Mesothelial cell of epicardium (in vitro differentiated cells): ENCODE data around the gene MICAL2. TPM values are rescaled to one million over a fixed set of nuclear protein-coding genes. Genes with fewer than 3 reads are reported as not detected.

Experiments
- DNase-seq, 2 experiments: peaks; one replicate each; pipeline ENCODE4 v3.0.0; 2021; ENCODE audit warnings: low spot score in 2 of 2; ENCODE audit not compliant: unreplicated experiment in 2 of 2
- H3K27ac Mint-ChIP-seq: 2 replicates; pipeline ENCODE4 v1.8.0; 2021; ENCODE audit warnings: mixed read lengths
- H3K27me3 Mint-ChIP-seq: 2 replicates; pipeline ENCODE4 v1.8.0; 2021; ENCODE audit warnings: low read depth, mixed read lengths
- H3K36me3 Mint-ChIP-seq: 2 replicates; pipeline ENCODE4 v1.8.0; 2021; ENCODE audit warnings: mixed read lengths
- H3K4me1 Mint-ChIP-seq: 2 replicates; pipeline ENCODE4 v1.8.0; 2021; ENCODE audit warnings: mixed read lengths
- H3K4me3 Mint-ChIP-seq: 2 replicates; pipeline ENCODE4 v1.8.0; 2021; ENCODE audit warnings: mild to moderate bottlenecking, moderate library complexity, mixed read lengths
- H3K9me3 Mint-ChIP-seq: 2 replicates; pipeline ENCODE4 v1.8.0; 2021; ENCODE audit warnings: mixed read lengths
- total RNA-seq: library from RNA; stranded (reverse); gene quantifications from 3 replicates; pipeline ENCODE4 v1.2.1, GENCODE V29; 2021
- TF ChIP-seq, protein P1 (sequence below): fragments of 200-600 bp; sonication (generic); IDR thresholded peaks from one replicate; pipeline ENCODE4 v1.5.0; 2021; ENCODE audit warnings: antibody characterized with exemption; ENCODE audit not compliant: unreplicated experiment

The MICAL2 gene
- total RNA-seq, 1 donor from 2014 or later: 15.0 TPM

DNA sequence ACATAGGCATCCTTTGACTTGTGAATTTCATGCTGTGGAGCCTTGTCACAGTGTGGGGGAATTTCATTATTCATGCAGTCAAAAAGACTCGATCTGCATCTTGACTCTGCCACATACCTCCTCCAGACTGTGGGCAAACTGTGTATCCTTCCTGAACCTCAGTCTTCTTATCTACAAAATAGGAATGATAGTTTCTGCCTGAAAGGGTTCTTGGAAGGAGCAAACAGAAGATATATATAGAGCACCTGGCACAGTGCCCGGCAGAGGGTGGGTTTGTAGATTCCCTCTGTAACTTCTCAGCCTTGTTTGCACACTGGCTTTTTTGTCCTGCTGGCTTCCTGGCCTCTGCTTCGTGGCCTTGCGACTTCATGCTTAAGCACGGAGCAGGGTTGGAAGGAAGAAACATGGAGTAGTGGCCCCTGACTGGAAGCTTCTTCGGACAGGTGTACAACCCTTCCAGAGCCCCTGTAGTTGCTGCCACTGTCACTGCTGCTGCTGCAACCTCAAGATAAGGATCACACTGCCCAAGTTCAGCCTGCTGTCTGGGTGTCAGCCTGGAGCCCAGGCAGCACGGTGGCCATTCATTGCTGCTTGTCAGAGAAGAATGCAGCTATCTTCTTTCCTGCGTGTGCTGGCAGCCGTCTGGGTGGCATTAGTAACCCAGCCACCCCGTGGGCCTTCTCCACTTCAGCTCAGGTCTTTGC lies 106.4 kb downstream of the MICAL2 start:
- H3K36me3 Mint-ChIP-seq: no peaks in the 10 kb centered on the region
- TF ChIP-seq, protein P1, sequence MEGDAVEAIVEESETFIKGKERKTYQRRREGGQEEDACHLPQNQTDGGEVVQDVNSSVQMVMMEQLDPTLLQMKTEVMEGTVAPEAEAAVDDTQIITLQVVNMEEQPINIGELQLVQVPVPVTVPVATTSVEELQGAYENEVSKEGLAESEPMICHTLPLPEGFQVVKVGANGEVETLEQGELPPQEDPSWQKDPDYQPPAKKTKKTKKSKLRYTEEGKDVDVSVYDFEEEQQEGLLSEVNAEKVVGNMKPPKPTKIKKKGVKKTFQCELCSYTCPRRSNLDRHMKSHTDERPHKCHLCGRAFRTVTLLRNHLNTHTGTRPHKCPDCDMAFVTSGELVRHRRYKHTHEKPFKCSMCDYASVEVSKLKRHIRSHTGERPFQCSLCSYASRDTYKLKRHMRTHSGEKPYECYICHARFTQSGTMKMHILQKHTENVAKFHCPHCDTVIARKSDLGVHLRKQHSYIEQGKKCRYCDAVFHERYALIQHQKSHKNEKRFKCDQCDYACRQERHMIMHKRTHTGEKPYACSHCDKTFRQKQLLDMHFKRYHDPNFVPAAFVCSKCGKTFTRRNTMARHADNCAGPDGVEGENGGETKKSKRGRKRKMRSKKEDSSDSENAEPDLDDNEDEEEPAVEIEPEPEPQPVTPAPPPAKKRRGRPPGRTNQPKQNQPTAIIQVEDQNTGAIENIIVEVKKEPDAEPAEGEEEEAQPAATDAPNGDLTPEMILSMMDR: no peak
- DNase-seq: no peak
- H3K9me3 Mint-ChIP-seq: no peaks in the 10 kb centered on the region
- no peak overlapping the region for H3K4me3 Mint-ChIP-seq
- no peak overlapping the region for H3K27ac Mint-ChIP-seq
- peaks cover 4% of the 10 kb centered on the region for H3K27me3 Mint-ChIP-seq
- H3K4me1 Mint-ChIP-seq: peaks cover 20% of the 10 kb centered on the region

DNA sequence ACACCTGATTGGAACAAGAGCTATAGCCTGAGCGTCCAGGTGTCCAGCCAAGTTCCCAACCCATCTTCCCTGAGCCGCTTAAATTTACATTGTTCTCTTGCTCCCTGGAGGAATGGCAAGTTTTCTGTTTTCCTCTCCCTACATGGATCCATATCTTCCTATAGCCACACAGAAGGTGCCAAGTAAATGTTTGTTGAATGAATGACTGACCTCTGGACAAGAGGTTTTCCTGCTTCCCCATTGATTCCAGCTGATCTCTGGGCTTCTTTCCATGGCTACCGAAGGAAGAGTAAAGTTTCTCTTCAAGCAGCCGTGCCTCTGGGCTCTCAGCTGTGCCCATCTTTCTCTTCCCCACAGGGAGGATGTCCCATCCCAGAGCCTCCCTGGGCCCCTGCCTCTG lies 107.5 kb downstream of the MICAL2 start:
- Mint-ChIP-seq H3K27me3 (peaks cover 4% of the 10 kb centered on the region), H3K9me3 (no peaks in the 10 kb centered on the region), H3K27ac (no peak overlapping the region), H3K4me1 (peaks cover 20% of the 10 kb centered on the region), H3K36me3 (no peaks in the 10 kb centered on the region), H3K4me3 (no peak overlapping the region)
- DNase-seq: no peak
- TF ChIP-seq, protein P1: no peak

- H3K4me1 Mint-ChIP-seq: peaks cover 23% of the 10 kb centered on the region
- peaks cover 4% of the 10 kb centered on the region for H3K27me3 Mint-ChIP-seq
- DNase-seq: no peak
- H3K4me3 Mint-ChIP-seq: no peak overlapping the region
- no peaks in the 10 kb centered on the region for H3K36me3 Mint-ChIP-seq
- TF ChIP-seq, protein P1: no peak
- no peak overlapping the region for H3K27ac Mint-ChIP-seq
- H3K9me3 Mint-ChIP-seq: no peaks in the 10 kb centered on the region
These were observed 108.5 kb downstream of the MICAL2 start for GRCh38 chr11:12218909-12219308.

DNA sequence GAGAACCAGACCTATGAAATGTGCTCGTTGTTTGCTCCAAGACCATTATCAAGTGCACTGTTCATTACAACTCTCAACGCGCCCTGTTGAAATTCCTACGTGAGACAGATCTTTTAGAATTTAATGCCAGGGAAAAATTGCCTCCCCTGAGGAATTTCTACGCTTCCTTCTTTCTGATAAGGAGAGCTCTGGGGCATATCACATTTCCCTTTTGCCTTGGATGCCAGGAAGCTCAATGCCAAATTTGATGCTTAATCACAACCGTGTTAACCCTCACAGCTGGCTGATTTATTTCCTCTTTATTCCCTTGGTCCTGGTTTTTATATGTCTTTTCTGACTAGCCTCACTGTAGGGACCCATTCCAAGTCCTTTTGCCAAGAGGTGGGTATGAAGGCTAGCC lies 109.4 kb downstream of the MICAL2 start:
- DNase-seq: no peak
- H3K27me3 Mint-ChIP-seq: peaks cover 4% of the 10 kb centered on the region
- H3K4me1 Mint-ChIP-seq: peaks cover 31% of the 10 kb centered on the region
- TF ChIP-seq, protein P1: no peak
- no peaks in the 10 kb centered on the region for H3K36me3 Mint-ChIP-seq
- no peaks in the 10 kb centered on the region for H3K9me3 Mint-ChIP-seq
- no peak overlapping the region for H3K4me3 Mint-ChIP-seq
- no peak overlapping the region for H3K27ac Mint-ChIP-seq

DNA sequence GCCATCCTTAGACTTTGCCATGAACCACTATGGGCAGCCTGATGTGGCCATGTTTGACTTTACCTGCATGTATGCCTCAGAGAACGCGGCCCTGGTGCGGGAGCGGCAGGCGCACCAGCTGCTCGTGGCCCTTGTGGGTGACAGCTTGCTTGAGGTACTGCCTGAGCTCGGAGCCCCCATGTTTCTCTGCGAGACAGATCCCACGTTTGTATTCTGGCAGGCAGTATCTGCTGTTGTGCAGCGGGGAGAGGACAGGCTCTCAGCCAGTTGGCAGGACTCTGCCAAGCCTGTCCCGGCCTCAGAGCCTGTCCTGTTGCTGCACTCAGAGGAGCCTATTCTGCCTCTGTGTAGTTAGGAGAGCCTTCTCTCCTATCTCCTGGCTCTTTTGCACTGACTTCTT lies 109.9 kb downstream of the MICAL2 start:
- Mint-ChIP-seq H3K9me3 (no peaks in the 10 kb centered on the region), H3K36me3 (no peaks in the 10 kb centered on the region), H3K4me1 (peaks cover 32% of the 10 kb centered on the region), H3K4me3 (no peak overlapping the region), H3K27ac (no peak overlapping the region), H3K27me3 (peaks cover 4% of the 10 kb centered on the region)
- TF ChIP-seq, protein P1: no peak
- no peak for DNase-seq
